Measurements from ENCODE around the gene IL12A. TPM values are rescaled to one million over a fixed set of nuclear protein-coding genes. Genes with fewer than 3 reads are reported as not detected.

Gene IL12A
- total and polyA plus RNA-seq, 8 donors = 0.61 to 3.9 (median 2.3) TPM

GRCh38 chr3:160016972-160017371 lies 28.3 kb downstream of the IL12A start:
- Histone ChIP-seq H3K4me3 (no peak overlapping the region), H3K9me3 (no peaks in the 10 kb centered on the region), H3K27me3 (no peaks in the 10 kb centered on the region), H3K4me1 (no peaks in the 10 kb centered on the region), H3K36me3 (no peaks in the 10 kb centered on the region), H3K27ac (no peak overlapping the region)
- DNase-seq = no peak
- intact Hi-C loops (cut with DNase I) = no loop called here
- ATAC-seq = peak; percentile 62
- no peak for TF ChIP-seq CTCF (IDR thresholded peaks at IDR 0.05)

GRCh38 chr3:160018959-160019358 lies 30.3 kb downstream of the IL12A start:
- H3K4me1 ChIP-seq = no peaks in the 10 kb centered on the region
- no peaks in the 10 kb centered on the region for H3K9me3 ChIP-seq
- intact Hi-C loops (cut with DNase I) = no loop called here
- peak; percentile 77 for ATAC-seq
- H3K4me3 ChIP-seq = no peak overlapping the region
- DNase-seq = no peak
- no peak overlapping the region for H3K27ac ChIP-seq
- no peak for TF ChIP-seq CTCF (IDR thresholded peaks at IDR 0.05)
- no peaks in the 10 kb centered on the region for H3K36me3 ChIP-seq
- H3K27me3 ChIP-seq = no peaks in the 10 kb centered on the region

GRCh38 chr3:160020057-160020711 lies 31.5 kb downstream of the IL12A start:
- Histone ChIP-seq H3K9me3 (no peaks in the 10 kb centered on the region), H3K4me1 (no peaks in the 10 kb centered on the region), H3K27me3 (no peaks in the 10 kb centered on the region), H3K27ac (no peak overlapping the region), H3K4me3 (no peak overlapping the region), H3K36me3 (no peaks in the 10 kb centered on the region)
- DNase-seq (no peak), ATAC-seq (no peak)
- TF ChIP-seq CTCF (IDR thresholded peaks at IDR 0.05) = no peak
- intact Hi-C loops (cut with DNase I) = no loop called here

- intact Hi-C loops (cut with DNase I) = no loop called here
- no peak overlapping the region for H3K27ac ChIP-seq
- TF ChIP-seq CTCF (IDR thresholded peaks at IDR 0.05) = no peak
- no peaks in the 10 kb centered on the region for H3K27me3 ChIP-seq
- no peaks in the 10 kb centered on the region for H3K36me3 ChIP-seq
- H3K4me3 ChIP-seq = no peak overlapping the region
- no peaks in the 10 kb centered on the region for H3K4me1 ChIP-seq
- no peaks in the 10 kb centered on the region for H3K9me3 ChIP-seq
- DNase-seq (no peak), ATAC-seq (no peak)
Observed at GRCh38 chr3:160022068-160022467, 33.4 kb downstream of the IL12A start.

GRCh38 chr3:160023476-160023875 lies 34.8 kb downstream of the IL12A start:
- Histone ChIP-seq H3K9me3 (no peaks in the 10 kb centered on the region), H3K27ac (no peak overlapping the region), H3K4me3 (no peak overlapping the region), H3K36me3 (no peaks in the 10 kb centered on the region), H3K4me1 (no peaks in the 10 kb centered on the region), H3K27me3 (no peaks in the 10 kb centered on the region)
- ATAC-seq (no peak), DNase-seq (no peak)
- intact Hi-C loops (cut with DNase I) = no loop called here
- TF ChIP-seq CTCF (IDR thresholded peaks at IDR 0.05) = no peak

Measured in left lung (tissue), 10 donors.